Gastrocnemius medialis (tissue), 4 donors: ENCODE results near the gene STAM.

Experiments used
- CTCF ChIP-seq, 5 experiments: fragments of 450-650 bp in 3 of 5; fragments of 200-600 bp in 2 of 5; sonication (generic) in 2 of 5; IDR thresholded peaks in 4 of 5; conservative IDR thresholded peaks in 1 of 5; 1 replicate in 4 of 5; 2 replicates in 1 of 5; pipeline ENCODE4 v1.5.1; 2016 to 2019; ENCODE audit warnings: antibody characterized with exemption in 5 of 5, mild to moderate bottlenecking in 3 of 5, moderate library complexity in 3 of 5
- POLR2A ChIP-seq, 2 donors: fragments of 450-650 bp; IDR thresholded peaks; one replicate each; pipeline ENCODE4 v1.6.1; 2017; ENCODE audit warnings: antibody characterized with exemption in 2 of 2, mild to moderate bottlenecking in 2 of 2, moderate library complexity in 2 of 2

GRCh38 chr10:17659365-17659764 is 15.4 kb downstream of the STAM start:
- TF ChIP-seq CTCF (IDR thresholded peaks at IDR 0.05 in 4 of 5, conservative IDR thresholded peaks at IDR 0.05 in 1 of 5): no peak
- no peak for TF ChIP-seq POLR2A (IDR thresholded peaks at IDR 0.05)
